Testis (tissue), 2 donors: ENCODE measurements around the gene MAN2A1.

Source experiments
- CTCF ChIP-seq, 3 experiments: fragments of 450-650 bp in 2 of 3; fragments of 200-600 bp in 1 of 3; sonication (generic) in 1 of 3; IDR thresholded peaks; one replicate each; pipeline ENCODE4 v1.5.1; 2016 to 2019; ENCODE audit warnings: antibody characterized with exemption in 3 of 3, mild to moderate bottlenecking in 2 of 3, moderate library complexity in 1 of 3
- POLR2A ChIP-seq: fragments of 450-650 bp; IDR thresholded peaks from one replicate; pipeline ENCODE4 v1.6.1; 2017; ENCODE audit warnings: antibody characterized with exemption, mild to moderate bottlenecking, moderate library complexity

DNA sequence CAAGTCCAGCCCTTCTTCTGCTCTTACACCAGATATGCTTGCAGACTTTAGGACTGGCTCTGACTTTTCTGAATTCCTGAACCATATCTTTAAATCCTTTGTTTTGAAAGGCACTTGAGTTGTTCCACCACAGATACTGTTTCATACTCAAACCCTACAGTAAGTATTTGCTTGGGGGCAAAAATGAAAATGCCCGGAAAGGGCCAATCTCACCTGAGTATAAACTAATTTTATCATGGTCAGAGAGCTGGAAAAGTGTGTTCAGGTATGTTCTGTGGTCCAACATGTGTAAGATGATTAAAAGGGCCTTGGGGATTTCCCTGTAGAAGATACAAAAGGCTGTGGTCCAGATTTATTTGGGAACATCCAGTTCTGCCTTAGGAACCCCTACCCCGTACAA, 225.2 kb downstream of the MAN2A1 start:
- TF ChIP-seq CTCF (IDR thresholded peaks at IDR 0.05) (no peak), POLR2A (no peak)
